NK-92 (cell line): ENCODE results near the gene HOXC5.

Source experiments
- DNase-seq: peaks from one replicate; lab custom pipeline; 2025; ENCODE audit not compliant: unreplicated experiment; lab: John Stamatoyannopoulos, UW

The HOXC5 gene

GRCh38 chr12:54006559-54007220 lies 26.2 kb upstream of the HOXC5 start:
- DNase-seq, result no peak

- no peak for DNase-seq
These were observed 25.2 kb upstream of the HOXC5 start for GRCh38 chr12:54007538-54008259.

- no peak for DNase-seq
These were observed 24.6 kb upstream of the HOXC5 start for GRCh38 chr12:54008260-54008552.

- no peak for DNase-seq
These were observed 23.4 kb upstream of the HOXC5 start for GRCh38 chr12:54009171-54010052.

GRCh38 chr12:54010053-54010971 lies 22.5 kb upstream of the HOXC5 start:
- DNase-seq, result no peak

- no peak for DNase-seq
These were observed 21.7 kb upstream of the HOXC5 start for GRCh38 chr12:54010972-54011664.

GRCh38 chr12:54011665-54012532 lies 21.0 kb upstream of the HOXC5 start:
- no peak for DNase-seq

- DNase-seq, result no peak
These were observed 20.0 kb upstream of the HOXC5 start for GRCh38 chr12:54012631-54013409.

- no peak for DNase-seq
These were observed 18.4 kb upstream of the HOXC5 start for GRCh38 chr12:54014377-54015017.

GRCh38 chr12:54015018-54015931 lies 17.6 kb upstream of the HOXC5 start:
- DNase-seq, result no peak

- no peak for DNase-seq
These were observed 16.8 kb upstream of the HOXC5 start for GRCh38 chr12:54016051-54016450.

- DNase-seq, result no peak
These were observed 16.3 kb upstream of the HOXC5 start for GRCh38 chr12:54016478-54016964.

- no peak for DNase-seq
These were observed 15.6 kb upstream of the HOXC5 start for GRCh38 chr12:54017027-54017788.

- DNase-seq, result no peak
These were observed 14.9 kb upstream of the HOXC5 start for GRCh38 chr12:54017878-54018467.

- DNase-seq, result no peak
These were observed 14.3 kb upstream of the HOXC5 start for GRCh38 chr12:54018468-54018984.
